Vagina (tissue), 2 donors: ENCODE measurements around the gene PMM2.

ENCODE experiments used
- POLR2A ChIP-seq, 2 donors: fragments of 450-650 bp; IDR thresholded peaks; one replicate each; pipeline ENCODE4 v1.6.1; 2017; ENCODE audit warnings: antibody characterized with exemption in 2 of 2, mild to moderate bottlenecking in 2 of 2, moderate library complexity in 2 of 2
- POLR2AphosphoS5 ChIP-seq, 2 donors: sonication (generic); formaldehyde crosslinking; IDR thresholded peaks; one replicate each; pipeline ENCODE4 v1.9.0; 2017; ENCODE audit warnings: antibody characterized with exemption in 2 of 2, mild to moderate bottlenecking in 2 of 2, low read depth in 1 of 2; ENCODE audit not compliant: insufficient read depth in 1 of 2
- TF ChIP-seq, protein P1 (sequence below), 3 experiments: fragments of 450-650 bp in 2 of 3; fragments of 200-600 bp in 1 of 3; sonication (generic) in 1 of 3; IDR thresholded peaks; one replicate each; pipeline ENCODE4 v1.5.1; 2017 to 2019; ENCODE audit warnings: antibody characterized with exemption in 3 of 3, mild to moderate bottlenecking in 2 of 3, moderate library complexity in 2 of 3

DNA sequence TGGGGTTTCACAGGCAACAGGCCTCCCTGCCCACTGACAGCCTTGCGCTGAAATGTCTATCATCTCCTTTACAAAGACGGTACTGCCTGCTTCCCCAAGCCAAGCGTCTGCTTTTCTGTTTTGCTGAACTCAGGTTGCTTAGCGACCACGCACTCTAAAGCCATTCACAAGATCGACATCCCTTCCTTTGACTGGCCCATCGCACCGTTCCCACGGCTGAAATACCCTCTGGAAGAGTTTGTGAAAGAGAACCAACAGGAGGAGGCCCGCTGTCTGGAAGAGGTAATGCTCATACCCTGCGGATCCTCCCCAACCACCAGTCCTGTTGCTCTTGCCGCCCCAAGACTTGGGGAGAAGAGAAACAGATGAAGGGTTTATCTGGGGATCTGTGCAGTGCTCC lies 28.9 kb upstream of the PMM2 start:
- TF ChIP-seq, protein P1, sequence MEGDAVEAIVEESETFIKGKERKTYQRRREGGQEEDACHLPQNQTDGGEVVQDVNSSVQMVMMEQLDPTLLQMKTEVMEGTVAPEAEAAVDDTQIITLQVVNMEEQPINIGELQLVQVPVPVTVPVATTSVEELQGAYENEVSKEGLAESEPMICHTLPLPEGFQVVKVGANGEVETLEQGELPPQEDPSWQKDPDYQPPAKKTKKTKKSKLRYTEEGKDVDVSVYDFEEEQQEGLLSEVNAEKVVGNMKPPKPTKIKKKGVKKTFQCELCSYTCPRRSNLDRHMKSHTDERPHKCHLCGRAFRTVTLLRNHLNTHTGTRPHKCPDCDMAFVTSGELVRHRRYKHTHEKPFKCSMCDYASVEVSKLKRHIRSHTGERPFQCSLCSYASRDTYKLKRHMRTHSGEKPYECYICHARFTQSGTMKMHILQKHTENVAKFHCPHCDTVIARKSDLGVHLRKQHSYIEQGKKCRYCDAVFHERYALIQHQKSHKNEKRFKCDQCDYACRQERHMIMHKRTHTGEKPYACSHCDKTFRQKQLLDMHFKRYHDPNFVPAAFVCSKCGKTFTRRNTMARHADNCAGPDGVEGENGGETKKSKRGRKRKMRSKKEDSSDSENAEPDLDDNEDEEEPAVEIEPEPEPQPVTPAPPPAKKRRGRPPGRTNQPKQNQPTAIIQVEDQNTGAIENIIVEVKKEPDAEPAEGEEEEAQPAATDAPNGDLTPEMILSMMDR (IDR thresholded peaks at IDR 0.05) = no peak
- no peak for TF ChIP-seq POLR2A (IDR thresholded peaks at IDR 0.05)
- no peak for TF ChIP-seq POLR2AphosphoS5 (IDR thresholded peaks at IDR 0.05; ENCODE audit: insufficient read depth in 1 of 2, low read depth in 1 of 2)
